SU-DHL-6 (cell line): Measurements from ENCODE around the gene EXOSC3.

Experiments
- EZH2phosphoT487 ChIP-seq: fragments of 200-600 bp; sonication (generic), shearing (Covaris generic); conservative IDR thresholded peaks from 2 replicates; pipeline ENCODE4 v1.6.1; 2018; ENCODE audit warnings: mild to moderate bottlenecking, antibody characterized with exemption, low read length, moderate library complexity, mixed read lengths
- TF ChIP-seq, protein P1 (sequence below): fragments of 200-600 bp; sonication (generic); IDR thresholded peaks from one replicate; pipeline ENCODE4 v1.5.1; 2017; ENCODE audit warnings: antibody characterized with exemption, mild to moderate bottlenecking, low read length, moderate library complexity; ENCODE audit not compliant: insufficient read depth, poor library complexity, severe bottlenecking

DNA sequence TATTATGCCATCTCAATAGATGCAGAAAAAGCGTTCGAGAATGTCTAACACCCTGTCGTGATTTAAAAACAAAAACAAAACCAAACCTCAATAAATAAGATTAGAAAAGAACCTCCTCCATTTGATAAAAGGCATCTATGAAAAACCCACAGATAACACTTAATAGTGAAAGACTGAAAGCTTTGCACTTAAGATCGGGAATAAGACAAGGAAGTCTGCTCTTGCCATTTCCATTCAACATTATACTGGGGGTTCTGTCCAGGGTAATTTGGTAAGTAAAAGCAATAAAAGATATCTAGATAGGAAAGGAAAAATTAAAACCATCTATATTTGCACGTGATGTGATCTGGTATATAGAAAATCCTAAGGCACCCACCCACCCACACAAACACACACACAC, 7.3 kb upstream of the EXOSC3 start:
- TF ChIP-seq, protein P1, sequence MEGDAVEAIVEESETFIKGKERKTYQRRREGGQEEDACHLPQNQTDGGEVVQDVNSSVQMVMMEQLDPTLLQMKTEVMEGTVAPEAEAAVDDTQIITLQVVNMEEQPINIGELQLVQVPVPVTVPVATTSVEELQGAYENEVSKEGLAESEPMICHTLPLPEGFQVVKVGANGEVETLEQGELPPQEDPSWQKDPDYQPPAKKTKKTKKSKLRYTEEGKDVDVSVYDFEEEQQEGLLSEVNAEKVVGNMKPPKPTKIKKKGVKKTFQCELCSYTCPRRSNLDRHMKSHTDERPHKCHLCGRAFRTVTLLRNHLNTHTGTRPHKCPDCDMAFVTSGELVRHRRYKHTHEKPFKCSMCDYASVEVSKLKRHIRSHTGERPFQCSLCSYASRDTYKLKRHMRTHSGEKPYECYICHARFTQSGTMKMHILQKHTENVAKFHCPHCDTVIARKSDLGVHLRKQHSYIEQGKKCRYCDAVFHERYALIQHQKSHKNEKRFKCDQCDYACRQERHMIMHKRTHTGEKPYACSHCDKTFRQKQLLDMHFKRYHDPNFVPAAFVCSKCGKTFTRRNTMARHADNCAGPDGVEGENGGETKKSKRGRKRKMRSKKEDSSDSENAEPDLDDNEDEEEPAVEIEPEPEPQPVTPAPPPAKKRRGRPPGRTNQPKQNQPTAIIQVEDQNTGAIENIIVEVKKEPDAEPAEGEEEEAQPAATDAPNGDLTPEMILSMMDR, result no peak
- TF ChIP-seq EZH2phosphoT487, result no peak
